HG03045 (cell line): Measurements from ENCODE around the gene DNAAF5.
"Not testable (repeated sequence)": the region's sequence is repeated elsewhere in the genome, so short reads cannot be mapped to it uniquely, and the experiment has no call there.

Experiments
- ATAC-seq: cut with Tn5 transposase; IDR thresholded peaks from one replicate; pipeline ENCODE4 v1.9.1; 2021; ENCODE audit warnings: mild to moderate bottlenecking, moderate library complexity; ENCODE audit not compliant: unreplicated experiment

Gene DNAAF5

GRCh38 chr7:729140-730000, 2.9 kb downstream of the DNAAF5 start:
- ATAC-seq = no peak

- ATAC-seq = no peak
These were observed 4.3 kb downstream of the DNAAF5 start for GRCh38 chr7:730501-731439.

- ATAC-seq = no peak
These were observed 5.1 kb downstream of the DNAAF5 start for GRCh38 chr7:731440-732085.

GRCh38 chr7:732094-732541, 5.6 kb downstream of the DNAAF5 start:
- ATAC-seq = no peak

GRCh38 chr7:732556-732955, 6.1 kb downstream of the DNAAF5 start:
- ATAC-seq = no peak

- ATAC-seq = no peak
These were observed 7.7 kb downstream of the DNAAF5 start for GRCh38 chr7:734214-734613.

GRCh38 chr7:734808-735207, 8.3 kb downstream of the DNAAF5 start:
- no peak for ATAC-seq

GRCh38 chr7:738241-738640, 11.7 kb downstream of the DNAAF5 start:
- no peak for ATAC-seq

- ATAC-seq = no peak
These were observed 12.4 kb downstream of the DNAAF5 start for GRCh38 chr7:738723-739454.

- ATAC-seq = no peak
These were observed 13.0 kb downstream of the DNAAF5 start for GRCh38 chr7:739455-739982.

- no peak for ATAC-seq
These were observed 13.8 kb downstream of the DNAAF5 start for GRCh38 chr7:739983-740942.

- no peak for ATAC-seq
These were observed 14.7 kb downstream of the DNAAF5 start for GRCh38 chr7:741191-741671.

GRCh38 chr7:741850-742249, 15.4 kb downstream of the DNAAF5 start:
- ATAC-seq = no peak

GRCh38 chr7:742791-743190, 16.3 kb downstream of the DNAAF5 start:
- no peak for ATAC-seq

- not testable (repeated sequence) for ATAC-seq
These were observed 17.0 kb downstream of the DNAAF5 start for GRCh38 chr7:743341-744127.

GRCh38 chr7:744128-744520, 17.6 kb downstream of the DNAAF5 start:
- ATAC-seq = not testable (repeated sequence)

- ATAC-seq = no peak
These were observed 18.4 kb downstream of the DNAAF5 start for GRCh38 chr7:744854-745430.
